WTC11 (cell line): ENCODE measurements around the gene SLC19A2. TPM values are rescaled to one million over a fixed set of nuclear protein-coding genes. Genes with fewer than 3 reads are reported as not detected.

Experiments
- total RNA-seq: library from RNA; stranded (reverse); gene quantifications from 3 replicates; pipeline ENCODE4 v1.2.3, GENCODE V29; 2021

Gene SLC19A2
- total RNA-seq, 1 experiment from 2014 or later: 15.8 TPM

Other genes with a start within 250 kb of the SLC19A2 start
- 13.8 to 20.3 TPM (median 18.8 TPM) in 3 replicates for gene NME7, start 118.1 kb downstream of the SLC19A2 start, total RNA-seq
- 8.3 to 10.8 TPM (median 9.2 TPM) in 3 replicates for gene BLZF1, start 117.7 kb downstream of the SLC19A2 start, total RNA-seq
- 1.5 to 3.3 TPM (median 2.8 TPM) in 3 replicates for gene CCDC181, start 58.5 kb downstream of the SLC19A2 start, total RNA-seq
- 0.20 to 0.21 TPM (median 0.21 TPM) in 3 replicates for gene F5, start 100.5 kb upstream of the SLC19A2 start, total RNA-seq
- 0.17 TPM in 1 of 3 replicates, not detected in the others for gene SELP, start 144.2 kb upstream of the SLC19A2 start, total RNA-seq
- gene SELL, start 225.7 kb upstream of the SLC19A2 start, total RNA-seq: 0.26 to 0.85 TPM (median 0.41 TPM) in 3 replicates
- 0.05 TPM in 1 of 3 replicates, not detected in the others for gene SELE, start 248.1 kb upstream of the SLC19A2 start, total RNA-seq